HG03139 (cell line): Measurements from ENCODE around the gene TASOR2.

Experiments used
- ATAC-seq: cut with Tn5 transposase; IDR thresholded peaks from one replicate; pipeline ENCODE4 v1.9.1; 2021; ENCODE audit not compliant: unreplicated experiment

Gene TASOR2

GRCh38 chr10:5683065-5683464 is 1.6 kb upstream of the TASOR2 start:
- ATAC-seq = no peak

GRCh38 chr10:5684971-5685763 is 529 bp downstream of the TASOR2 start:
- ATAC-seq = peak; percentile 47

- no peak for ATAC-seq
Measured at GRCh38 chr10:5685764-5686240, 1.2 kb downstream of the TASOR2 start.

- no peak for ATAC-seq
Measured at GRCh38 chr10:5688587-5688986, 3.9 kb downstream of the TASOR2 start.

DNA sequence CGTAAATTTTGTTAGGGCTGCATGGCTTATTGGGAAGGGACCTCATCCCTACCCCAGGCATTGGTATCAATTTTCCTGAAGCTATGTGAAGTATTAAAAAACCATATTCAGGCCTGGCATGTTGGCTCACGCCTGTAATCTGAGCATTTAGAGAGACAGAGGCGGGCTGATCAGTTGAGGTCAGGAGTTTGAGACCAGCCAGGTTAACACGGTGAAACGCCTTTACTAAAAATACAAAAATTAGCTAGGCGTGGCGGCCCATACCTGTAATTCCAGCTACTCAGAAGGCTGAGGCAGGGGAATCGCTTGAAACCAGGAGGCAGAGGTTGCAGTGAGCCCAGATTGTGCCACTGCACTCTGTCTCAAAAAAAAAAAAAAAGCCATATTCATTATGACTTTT is 7.1 kb downstream of the TASOR2 start:
- ATAC-seq = no peak

- ATAC-seq = peak; percentile 62
Measured at GRCh38 chr10:5692461-5693358, 8.1 kb downstream of the TASOR2 start.

DNA sequence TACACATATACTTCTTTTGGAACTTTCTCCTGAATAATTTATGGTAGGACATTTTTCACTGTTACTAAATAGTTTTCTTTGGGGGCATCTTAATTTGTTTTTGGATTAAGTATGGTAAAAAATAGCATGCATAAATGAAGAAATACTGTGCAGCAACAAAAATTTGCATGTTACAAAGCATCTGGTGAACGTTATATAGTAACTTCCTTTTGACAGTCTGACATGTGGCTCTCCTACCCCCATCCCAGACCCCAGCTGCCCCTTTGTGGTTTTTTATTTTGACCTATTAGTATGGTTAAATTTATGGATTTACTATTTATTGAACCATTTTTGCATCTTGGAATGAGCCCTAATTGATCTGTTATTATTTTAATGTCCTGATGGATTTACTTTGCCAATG is 9.9 kb downstream of the TASOR2 start:
- ATAC-seq = no peak

GRCh38 chr10:5697342-5697741 is 12.7 kb downstream of the TASOR2 start:
- no peak for ATAC-seq

DNA sequence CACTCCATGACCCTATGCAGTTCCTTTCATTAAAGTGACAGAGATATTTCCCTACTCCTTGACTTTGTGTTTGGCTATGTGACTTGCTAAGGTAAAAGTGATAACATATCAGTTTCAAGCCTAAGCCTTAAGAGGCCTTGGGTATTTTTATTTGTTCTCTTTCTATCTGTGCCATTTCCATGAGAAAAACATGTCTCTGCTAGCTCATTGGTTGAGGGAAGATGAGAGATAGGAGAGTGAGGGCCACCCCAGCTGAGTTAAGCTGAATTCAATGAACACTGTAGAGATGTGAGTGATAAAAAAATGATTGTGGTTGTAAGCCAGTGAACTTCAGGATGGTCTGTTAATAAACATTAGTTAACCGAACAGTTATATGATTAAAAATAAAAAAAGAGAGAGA is 13.4 kb downstream of the TASOR2 start:
- no peak for ATAC-seq

- no peak for ATAC-seq
Measured at GRCh38 chr10:5708356-5708755, 23.7 kb downstream of the TASOR2 start.

- no peak for ATAC-seq
Measured at GRCh38 chr10:5709865-5710264, 25.2 kb downstream of the TASOR2 start.

GRCh38 chr10:5710859-5711258 is 26.2 kb downstream of the TASOR2 start:
- ATAC-seq = no peak

- no peak for ATAC-seq
Measured at GRCh38 chr10:5711642-5712041, 27.0 kb downstream of the TASOR2 start.

GRCh38 chr10:5719546-5719945 is 34.9 kb downstream of the TASOR2 start:
- ATAC-seq = no peak

DNA sequence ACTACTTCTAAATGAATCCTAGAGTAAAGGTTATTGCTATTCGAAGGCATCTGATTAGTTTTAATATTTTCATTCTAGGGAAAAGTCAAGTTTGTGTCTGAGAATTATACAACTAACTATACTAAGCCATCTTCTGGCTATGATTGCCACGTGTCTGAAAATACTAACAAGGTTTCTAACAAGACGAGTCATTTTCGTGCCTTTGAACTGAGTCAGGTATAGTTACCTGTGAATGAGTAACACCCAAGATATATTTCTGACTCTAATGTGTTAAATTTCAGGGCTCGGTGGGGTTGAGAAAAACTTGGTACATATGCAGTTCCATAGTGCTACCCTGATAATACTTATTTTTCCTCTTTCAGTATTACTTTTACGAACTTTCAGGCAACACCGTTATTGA is 35.5 kb downstream of the TASOR2 start:
- no peak for ATAC-seq

DNA sequence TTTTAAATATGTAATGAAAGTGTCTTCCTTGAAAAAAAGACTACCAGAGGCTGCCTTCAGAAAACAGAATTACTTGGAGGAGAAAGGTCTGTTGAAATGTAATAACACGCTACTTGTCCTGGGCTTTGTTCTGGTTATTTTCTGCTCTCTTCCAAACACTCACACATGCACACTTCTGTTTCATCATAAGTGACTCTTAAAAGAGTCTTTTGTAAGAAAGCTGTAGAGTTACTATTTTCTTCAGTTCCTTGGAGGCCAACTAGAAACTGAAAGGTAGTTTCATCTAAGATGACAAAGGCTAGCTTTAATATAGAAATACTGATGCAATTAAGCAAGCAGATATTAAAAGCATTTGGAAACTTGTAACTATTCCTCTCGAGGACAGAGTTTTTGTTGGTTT is 39.1 kb downstream of the TASOR2 start:
- ATAC-seq = no peak

DNA sequence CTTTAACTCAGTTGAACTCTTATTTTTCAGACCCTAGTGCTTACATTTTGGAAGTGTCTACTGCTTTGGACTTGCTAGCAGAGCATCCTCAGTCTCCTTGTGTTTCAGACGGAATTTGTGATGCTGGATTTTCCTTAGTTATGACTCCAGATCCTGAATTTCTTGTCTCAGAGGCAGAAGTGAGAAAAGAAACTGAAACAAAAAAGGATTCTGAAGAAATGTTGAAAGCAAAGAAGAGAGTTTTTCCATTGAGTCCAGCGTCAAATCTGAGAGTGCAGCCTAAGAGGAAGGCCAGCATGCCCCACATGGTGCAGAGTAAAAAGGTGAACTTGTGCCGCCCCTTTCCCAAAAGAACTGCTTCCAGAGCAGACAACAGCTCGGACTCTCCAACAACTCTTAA is 46.1 kb downstream of the TASOR2 start:
- no peak for ATAC-seq

GRCh38 chr10:5731559-5731958 is 46.9 kb downstream of the TASOR2 start:
- ATAC-seq = no peak

DNA sequence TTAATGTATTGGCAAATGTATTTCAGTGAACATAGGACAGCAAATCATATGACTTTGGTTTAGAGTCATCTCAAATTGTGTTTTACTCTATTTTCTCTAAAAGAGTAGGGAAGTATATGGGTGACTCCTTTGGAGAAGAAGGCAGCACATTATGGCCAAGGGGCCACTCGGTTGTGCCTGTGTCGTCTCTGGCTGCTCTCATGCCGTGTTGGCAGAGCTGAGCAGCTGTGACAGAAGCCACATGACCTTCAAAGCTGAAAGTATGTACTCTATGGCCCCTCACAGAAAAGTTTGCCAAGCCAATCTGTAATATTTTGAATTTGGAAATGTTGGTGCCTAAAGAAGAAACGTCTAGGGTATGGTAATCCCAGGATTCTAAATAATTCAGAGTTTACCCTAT is 47.5 kb downstream of the TASOR2 start:
- ATAC-seq = no peak
